Lower lobe of right lung (tissue), 2 donors: ENCODE measurements around the gene CD79A. TPM values are rescaled to one million over a fixed set of nuclear protein-coding genes. Genes with fewer than 3 reads are reported as not detected.
"Not testable (repeated sequence)": the region's sequence is repeated elsewhere in the genome, so short reads cannot be mapped to it uniquely, and the experiment has no call there.

Source experiments
- ATAC-seq, 2 donors: fragments of 200-7000 bp; cut with Tn5 transposase; one replicate each; pipeline ENCODE4 v1.9.1; 2020 to 2022; ENCODE audit warnings: mild to moderate bottlenecking in 2 of 2, moderate library complexity in 2 of 2
- DNase-seq: peaks from one replicate; pipeline ENCODE4 v3.0.0-alpha.2; 2020
- H3K27ac ChIP-seq: fragments of 200-600 bp; one replicate; pipeline ENCODE4 v1.8.0; 2022
- H3K27me3 ChIP-seq: fragments of 200-600 bp; one replicate; pipeline ENCODE4 v1.8.0; 2022; ENCODE audit warnings: low read depth
- H3K36me3 ChIP-seq: fragments of 200-600 bp; one replicate; pipeline ENCODE4 v1.8.0; 2022; ENCODE audit warnings: mild to moderate bottlenecking
- H3K4me1 ChIP-seq: fragments of 200-600 bp; one replicate; pipeline ENCODE4 v1.8.0; 2022
- H3K4me3 ChIP-seq: fragments of 200-600 bp; one replicate; pipeline ENCODE4 v1.8.0; 2022; ENCODE audit warnings: mild to moderate bottlenecking
- H3K9me3 ChIP-seq: fragments of 200-600 bp; one replicate; pipeline ENCODE4 v1.8.0; 2022
- intact Hi-C: fragments of 100-400 bp; cut with DNase I; formaldehyde crosslinking; loops from one replicate; pipeline ENCODE4 v1.11.0; 2022
- total RNA-seq: library from RNA; stranded (reverse); fragmentation: NEBNext Ultra II Directional; extraction: Animal tissue kit (Norgen Biotek cat#: 25700); gene quantifications from one replicate; pipeline ENCODE4 v1.2.1, GENCODE V29; 2021
- TF ChIP-seq, protein P1 (sequence below): fragments of 200-600 bp; IDR thresholded peaks from one replicate; pipeline ENCODE4 v1.8.0; 2022; ENCODE audit warnings: antibody characterized with exemption, mild to moderate bottlenecking
- donor health status: DM: no; HTN: yes; CAD: no; lungs with severe emphysema.

CD79A gene
- total RNA-seq, 1 donor from 2014 or later, result 1.2 TPM

DNA sequence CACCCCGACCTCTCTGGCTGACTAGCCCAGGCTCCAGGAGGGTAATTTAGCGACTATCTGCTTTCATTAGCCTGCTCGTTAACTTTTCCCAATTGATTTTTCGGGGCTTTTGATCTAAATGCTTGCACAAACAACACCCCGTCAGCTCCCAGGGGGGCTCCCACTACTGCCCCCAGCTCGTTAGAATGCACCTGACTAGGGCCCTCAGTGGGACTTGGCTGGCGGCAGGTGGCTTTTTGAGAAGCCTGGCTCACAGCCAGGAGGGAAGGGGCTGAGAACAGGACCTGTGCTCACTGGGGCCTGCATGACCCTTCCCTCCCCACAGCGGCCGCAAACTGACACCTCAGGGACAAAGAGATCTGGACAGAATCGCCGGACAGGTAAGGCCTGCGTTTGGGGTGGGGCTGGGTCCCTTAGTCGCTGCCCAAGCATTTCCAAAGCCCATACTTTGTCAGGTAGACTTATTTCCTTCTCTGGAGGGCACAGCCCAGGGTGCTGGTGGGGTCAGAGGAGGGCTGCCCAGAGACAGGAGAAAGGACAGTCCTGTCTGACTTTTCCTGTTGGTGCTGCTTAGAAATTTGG is 7.6 kb upstream of the CD79A start:
- Histone ChIP-seq H3K36me3 (peaks cover 81% of the 10 kb centered on the region), H3K4me3 (no peak overlapping the region), H3K9me3 (no peaks in the 10 kb centered on the region), H3K27me3 (no peaks in the 10 kb centered on the region), H3K27ac (peak overlapping the region; percentile 31), H3K4me1 (peaks cover 87% of the 10 kb centered on the region)
- TF ChIP-seq, protein P1, sequence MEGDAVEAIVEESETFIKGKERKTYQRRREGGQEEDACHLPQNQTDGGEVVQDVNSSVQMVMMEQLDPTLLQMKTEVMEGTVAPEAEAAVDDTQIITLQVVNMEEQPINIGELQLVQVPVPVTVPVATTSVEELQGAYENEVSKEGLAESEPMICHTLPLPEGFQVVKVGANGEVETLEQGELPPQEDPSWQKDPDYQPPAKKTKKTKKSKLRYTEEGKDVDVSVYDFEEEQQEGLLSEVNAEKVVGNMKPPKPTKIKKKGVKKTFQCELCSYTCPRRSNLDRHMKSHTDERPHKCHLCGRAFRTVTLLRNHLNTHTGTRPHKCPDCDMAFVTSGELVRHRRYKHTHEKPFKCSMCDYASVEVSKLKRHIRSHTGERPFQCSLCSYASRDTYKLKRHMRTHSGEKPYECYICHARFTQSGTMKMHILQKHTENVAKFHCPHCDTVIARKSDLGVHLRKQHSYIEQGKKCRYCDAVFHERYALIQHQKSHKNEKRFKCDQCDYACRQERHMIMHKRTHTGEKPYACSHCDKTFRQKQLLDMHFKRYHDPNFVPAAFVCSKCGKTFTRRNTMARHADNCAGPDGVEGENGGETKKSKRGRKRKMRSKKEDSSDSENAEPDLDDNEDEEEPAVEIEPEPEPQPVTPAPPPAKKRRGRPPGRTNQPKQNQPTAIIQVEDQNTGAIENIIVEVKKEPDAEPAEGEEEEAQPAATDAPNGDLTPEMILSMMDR, result no peak
- DNase-seq (no peak), ATAC-seq (no peak)
- intact Hi-C loops, result no loop called here

DNA sequence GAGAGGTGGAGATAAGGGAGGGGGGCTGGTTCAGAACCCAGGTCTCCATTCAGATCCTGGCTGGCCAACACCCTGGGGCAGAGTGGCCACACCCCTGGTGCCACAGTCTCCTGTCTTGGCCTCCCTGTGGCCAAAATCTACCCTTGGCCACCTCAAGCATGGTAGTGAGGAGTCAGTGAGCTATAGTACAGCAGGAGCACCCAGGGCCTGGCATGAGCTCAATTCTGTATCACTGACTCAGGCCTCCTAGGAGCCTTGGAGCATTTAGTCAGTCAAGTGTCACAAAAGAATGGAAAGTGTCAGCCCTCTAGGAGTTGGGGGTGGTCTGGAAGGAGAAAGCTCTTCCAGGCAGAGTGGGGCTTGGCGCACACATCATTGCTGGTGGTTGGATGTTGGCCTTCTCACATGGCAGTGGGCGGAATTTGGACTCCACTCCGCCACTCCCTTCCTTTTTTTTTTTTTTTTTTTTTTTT is 6.6 kb upstream of the CD79A start:
- peak overlapping the region; percentile 9 for H3K27ac ChIP-seq
- no peaks in the 10 kb centered on the region for H3K27me3 ChIP-seq
- no peak overlapping the region for H3K4me3 ChIP-seq
- no peaks in the 10 kb centered on the region for H3K9me3 ChIP-seq
- DNase-seq, result no peak
- peak in 1 of 2 donors; percentile 17 for ATAC-seq
- TF ChIP-seq, protein P1, result no peak
- H3K4me1 ChIP-seq, result peaks cover 77% of the 10 kb centered on the region
- intact Hi-C loops, result no loop called here
- H3K36me3 ChIP-seq, result peaks cover 72% of the 10 kb centered on the region

DNA sequence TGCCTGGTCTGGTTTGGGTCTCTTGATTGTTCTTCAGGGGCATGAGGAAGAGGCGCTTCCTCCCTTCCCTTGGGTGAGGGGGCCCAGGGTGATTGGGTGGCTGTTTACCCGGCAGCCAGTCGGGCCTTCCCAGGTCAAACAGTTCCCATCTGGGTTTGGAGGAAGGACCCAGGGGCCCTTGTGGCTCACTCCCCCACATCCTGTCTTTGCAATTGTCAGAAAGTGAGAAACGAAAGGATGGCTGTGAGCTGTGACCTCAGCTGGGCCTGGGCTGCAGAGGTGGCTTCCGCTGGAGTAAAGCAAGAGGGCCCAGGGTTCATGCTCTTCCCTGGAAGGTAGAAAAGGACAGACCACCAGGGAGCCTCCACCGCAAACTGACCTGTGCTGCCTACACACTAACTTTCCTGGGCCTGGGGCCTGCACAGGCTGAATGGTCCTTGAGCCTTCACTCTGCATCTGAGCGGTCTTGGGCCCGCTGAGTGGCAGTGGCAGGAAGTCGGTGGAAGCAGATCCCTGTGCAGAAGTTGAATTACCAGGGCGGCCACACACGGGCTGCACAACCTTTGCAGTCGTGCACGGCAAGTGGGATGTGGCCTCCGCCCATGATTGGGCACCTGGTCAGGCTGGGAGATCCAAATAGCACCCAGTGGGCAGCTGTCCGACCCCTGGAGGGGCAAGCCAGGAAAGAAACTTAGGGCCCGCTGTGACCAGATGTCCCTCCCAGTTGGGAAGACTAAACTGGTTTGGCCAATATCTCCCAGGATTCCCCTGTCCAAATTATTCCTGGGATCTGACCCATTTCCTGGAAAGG is 5.3 kb upstream of the CD79A start:
- H3K4me3 ChIP-seq, result no peak overlapping the region
- TF ChIP-seq, protein P1, result no peak
- peak; percentile 25 to 47 for ATAC-seq
- no peaks in the 10 kb centered on the region for H3K27me3 ChIP-seq
- intact Hi-C loops, result no loop called here
- no peaks in the 10 kb centered on the region for H3K9me3 ChIP-seq
- DNase-seq, result peak; percentile 62
- peaks cover 58% of the 10 kb centered on the region for H3K36me3 ChIP-seq
- H3K4me1 ChIP-seq, result peaks cover 73% of the 10 kb centered on the region
- peak overlapping the region; percentile 58 for H3K27ac ChIP-seq

DNA sequence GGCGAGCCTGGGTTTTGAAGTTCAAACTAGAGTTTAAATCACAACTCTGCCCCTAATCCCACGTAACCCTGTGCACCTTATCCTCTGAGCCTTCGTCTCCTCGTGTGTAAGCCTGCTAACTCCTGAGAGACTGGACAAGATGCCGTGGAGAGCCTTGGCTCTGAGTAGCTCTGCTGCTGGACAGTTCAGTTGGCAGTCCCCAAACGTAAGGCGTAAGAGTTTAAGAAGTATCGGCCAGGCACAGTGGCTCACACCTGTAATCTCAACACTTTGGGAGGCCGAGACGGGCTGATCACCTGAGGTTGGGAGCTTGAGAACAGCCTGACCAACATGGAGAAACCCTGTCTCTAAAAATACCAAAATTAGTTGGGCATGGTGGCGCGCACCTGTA is 4.7 kb upstream of the CD79A start:
- Histone ChIP-seq H3K4me1 (peaks cover 72% of the 10 kb centered on the region), H3K9me3 (no peaks in the 10 kb centered on the region), H3K36me3 (peaks cover 54% of the 10 kb centered on the region), H3K4me3 (no peak overlapping the region), H3K27me3 (no peaks in the 10 kb centered on the region), H3K27ac (peak overlapping the region; percentile 58)
- TF ChIP-seq, protein P1, result no peak
- no peak for ATAC-seq
- intact Hi-C loops, result no loop called here
- DNase-seq, result no peak

DNA sequence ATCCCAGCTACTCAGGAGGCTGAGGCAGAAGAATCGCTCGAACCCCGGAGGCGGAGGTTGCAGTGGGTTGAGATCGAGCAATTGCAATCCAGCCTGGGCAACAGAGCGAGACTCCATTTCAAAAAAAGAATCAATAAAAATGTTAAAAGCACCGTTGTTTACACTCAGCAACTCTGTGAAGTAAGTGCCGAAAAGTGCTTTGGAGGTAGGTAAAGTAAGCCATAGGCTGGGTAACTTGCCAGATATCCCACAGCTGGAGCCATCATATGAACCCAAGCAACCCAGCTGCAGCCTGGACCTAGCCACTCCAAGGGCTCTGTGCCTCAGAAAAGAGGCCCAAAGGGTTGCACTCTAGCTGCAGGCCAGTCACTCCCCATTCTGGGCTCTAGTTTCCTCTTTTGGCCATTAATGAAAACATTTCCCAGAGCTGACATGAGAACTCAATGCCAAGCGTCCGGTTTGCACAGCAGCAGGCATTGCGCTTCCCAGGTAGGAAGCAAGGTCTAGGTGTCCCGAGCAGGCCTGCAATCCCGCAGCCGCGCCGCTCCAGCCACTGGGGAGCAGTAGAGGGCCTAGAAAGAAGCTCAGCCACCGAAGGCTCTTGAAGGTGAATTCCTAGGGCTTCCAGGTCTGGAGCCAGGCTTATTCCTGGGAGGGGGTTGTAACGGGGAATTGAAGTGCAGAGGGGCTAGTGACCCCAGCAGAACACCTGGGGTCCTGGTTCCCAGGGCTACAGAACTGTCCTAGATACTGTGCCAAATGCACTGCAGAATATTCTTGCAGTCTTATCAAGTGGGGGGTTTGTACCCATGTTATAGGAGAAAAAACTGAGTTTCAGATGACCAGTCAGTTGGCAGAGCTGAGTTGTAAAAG is 4.1 kb upstream of the CD79A start:
- H3K4me1 ChIP-seq, result peaks cover 66% of the 10 kb centered on the region
- ATAC-seq (peak; percentile 71 to 81), DNase-seq (peak; percentile 87)
- H3K4me3 ChIP-seq, result no peak overlapping the region
- TF ChIP-seq, protein P1, result peak; percentile 81
- H3K9me3 ChIP-seq, result no peaks in the 10 kb centered on the region
- intact Hi-C loops, result no loop called here
- no peak overlapping the region for H3K27ac ChIP-seq
- H3K27me3 ChIP-seq, result no peaks in the 10 kb centered on the region
- peaks cover 48% of the 10 kb centered on the region for H3K36me3 ChIP-seq

DNA sequence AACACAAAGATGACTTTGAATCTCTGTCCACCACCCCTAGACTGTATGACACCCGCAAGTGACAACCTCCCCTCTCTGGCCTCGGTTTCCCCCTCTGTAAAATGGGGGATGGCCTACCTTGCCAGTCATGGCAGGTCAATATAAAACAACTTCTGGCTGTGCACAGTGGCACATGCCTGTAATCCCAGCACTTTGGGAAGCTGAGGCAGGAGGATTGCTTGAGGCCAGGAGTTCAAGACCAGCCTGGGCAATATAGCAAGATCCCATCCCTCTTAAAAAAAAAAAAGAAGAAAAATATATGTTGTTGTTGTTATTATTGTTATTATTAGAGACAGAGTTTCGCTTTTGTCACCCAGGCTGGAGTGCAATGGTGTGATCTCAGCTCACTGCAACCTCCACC is 1.1 kb upstream of the CD79A start:
- intact Hi-C loops, ATAC-seq, H3K27me3 ChIP-seq, H3K9me3 ChIP-seq, H3K4me3 ChIP-seq: not testable (repeated sequence)
- DNase-seq, result peak; percentile 2
- peaks cover 38% of the 10 kb centered on the region for H3K4me1 ChIP-seq
- peak overlapping the region; percentile 36 for H3K27ac ChIP-seq
- peaks cover 18% of the 10 kb centered on the region for H3K36me3 ChIP-seq
